Activated CD8-positive, alpha-beta T cell treated with anti-CD3 and anti-CD28 coated beads, Interleukin-2, amount 10 ng/mL, durations not matched to agents 7 days and 5 days (primary cell): ENCODE results near the gene NFKBIE. TPM values are rescaled to one million over a fixed set of nuclear protein-coding genes. Genes with fewer than 3 reads are reported as not detected.

Source experiments
- ATAC-seq: fragments of 150-1000 bp; cut with Tn5 transposase; one replicate; pipeline ENCODE4 v1.10.0; 2021; ENCODE audit warnings: moderate library complexity
- CTCF ChIA-PET: fragments of 350-600 bp; sonication (Branson Sonifier 250); formaldehyde crosslinking; loops from one replicate; lab custom pipeline; 2021; ENCODE audit warnings: antibody characterized with exemption; lab: Charles Lee
- POLR2A ChIA-PET: fragments of 350-600 bp; sonication (Branson Sonifier 250); formaldehyde crosslinking; loops from one replicate; lab custom pipeline; 2021; ENCODE audit warnings: antibody characterized with exemption; lab: Charles Lee
- DNase-seq: peaks from one replicate; pipeline ENCODE4 v3.0.0-alpha.2; 2020
- H3K27ac Mint-ChIP-seq: one replicate; pipeline ENCODE4 v1.8.0; 2021; ENCODE audit warnings: mild to moderate bottlenecking, mixed read lengths
- H3K27me3 Mint-ChIP-seq: one replicate; pipeline ENCODE4 v1.8.0; 2021; ENCODE audit warnings: low read depth, mixed read lengths
- H3K36me3 Mint-ChIP-seq: one replicate; pipeline ENCODE4 v1.8.0; 2021; ENCODE audit warnings: low read depth, mixed read lengths
- H3K4me1 Mint-ChIP-seq: one replicate; pipeline ENCODE4 v1.8.0; 2021; ENCODE audit warnings: low read depth, mixed read lengths
- H3K4me3 Mint-ChIP-seq: one replicate; pipeline ENCODE4 v1.8.0; 2021; ENCODE audit warnings: mild to moderate bottlenecking, mixed read lengths
- H3K9me3 Mint-ChIP-seq: one replicate; pipeline ENCODE4 v1.8.0; 2022; ENCODE audit warnings: mixed read lengths; ENCODE audit not compliant: insufficient read depth
- total RNA-seq, 2 experiments: library from RNA; stranded (reverse); gene quantifications; one replicate each; pipeline ENCODE4 v1.2.3, GENCODE V29; 2021

The NFKBIE gene
- total RNA-seq, 2 experiments from 2014 or later, result 14.1 to 16.9 TPM

DNA sequence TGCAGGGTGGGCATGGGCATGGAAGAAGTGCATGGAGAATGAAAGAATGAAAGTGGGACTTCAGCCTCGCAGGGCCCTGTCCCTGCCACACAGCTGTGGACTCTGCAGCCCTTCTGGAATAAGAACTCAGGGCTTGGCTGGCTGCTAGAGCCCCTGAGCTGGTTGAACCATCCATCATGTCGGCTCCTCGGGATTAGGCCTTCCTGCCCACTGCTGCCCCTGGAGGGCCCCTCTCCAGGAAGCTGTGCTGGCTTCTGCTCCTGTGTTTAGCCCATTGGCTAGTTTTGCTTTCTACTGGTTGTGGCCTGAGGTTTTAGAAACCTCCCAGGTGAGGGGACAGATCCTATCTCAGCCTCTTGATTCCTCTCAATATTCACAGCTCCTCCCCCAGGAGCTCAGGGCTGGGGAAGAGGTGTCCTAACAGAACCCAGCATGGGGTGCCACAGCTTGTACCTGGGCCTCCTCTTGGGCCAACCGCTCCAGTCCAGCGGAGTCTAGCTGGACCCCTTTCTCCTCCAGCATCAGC is 39.9 kb upstream of the NFKBIE start:
- ATAC-seq (no peak), DNase-seq (no peak)
- H3K4me3 Mint-ChIP-seq, result no peak overlapping the region
- no peaks in the 10 kb centered on the region for H3K27me3 Mint-ChIP-seq
- H3K27ac Mint-ChIP-seq, result peak overlapping the region; percentile 13
- H3K9me3 Mint-ChIP-seq, result no peaks in the 10 kb centered on the region
- H3K4me1 Mint-ChIP-seq, result peaks cover 5% of the 10 kb centered on the region
- ChIA-PET POLR2A (interaction anchor here (1.0 to 1.6 kb wide), 2 partner anchors 13 to 37 kb away, joined by 3 to 4 read pairs; no protein-coding TSS in a partner anchor), CTCF (interaction anchor here (0.8 to 7.0 kb wide), 17 partner anchors 8 to 81 kb away, joined by 3 to 81 read pairs (median 5); partner anchors contain the start of genes AARS2, HSP90AB1, NFKBIE and SLC29A1)
- peaks cover 43% of the 10 kb centered on the region for H3K36me3 Mint-ChIP-seq

DNA sequence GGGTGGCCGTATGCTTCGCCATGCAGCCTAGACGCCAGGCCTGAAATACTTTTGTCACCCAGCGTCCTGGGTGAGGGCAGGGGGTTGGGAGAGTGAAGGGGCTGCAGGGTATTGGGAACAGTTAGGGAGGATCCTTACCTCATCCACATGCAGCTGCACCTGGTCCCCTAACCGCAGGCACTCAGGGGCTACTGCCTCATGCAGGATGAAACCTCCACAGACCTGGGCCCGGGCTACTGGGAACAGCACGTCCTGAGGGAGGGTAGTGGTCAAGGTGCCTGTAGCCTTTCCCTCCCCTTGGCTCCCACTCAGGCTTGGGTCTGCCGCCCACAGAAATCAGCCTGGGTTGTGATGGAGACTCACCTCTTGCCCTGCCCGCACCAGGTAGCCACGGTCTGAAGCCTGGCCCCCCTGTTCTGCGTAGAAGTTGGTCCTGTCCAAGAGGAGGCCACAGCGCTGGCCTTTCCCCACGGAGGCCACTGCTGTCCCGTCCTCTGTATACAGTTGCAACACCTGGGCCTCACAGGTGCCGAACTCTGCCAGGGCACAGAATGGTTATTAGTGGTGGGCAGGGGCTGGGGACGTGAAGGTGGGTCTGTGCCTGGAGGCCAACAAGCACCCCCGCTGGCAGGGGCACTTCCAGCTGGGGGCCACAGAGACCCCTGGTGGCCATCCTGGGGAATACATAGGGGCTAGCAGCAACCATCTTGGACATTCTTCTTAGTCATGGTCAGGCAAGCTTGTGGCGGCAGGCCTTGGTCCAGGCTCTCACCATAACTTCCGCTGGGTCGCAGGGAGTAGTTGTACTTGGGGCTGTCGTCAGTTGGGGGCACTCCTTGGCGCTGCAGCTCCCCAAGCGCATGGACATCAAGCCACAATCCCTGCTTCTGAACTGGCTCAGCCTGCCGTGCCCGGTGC is 39.2 kb upstream of the NFKBIE start:
- Mint-ChIP-seq H3K4me1 (peaks cover 5% of the 10 kb centered on the region), H3K4me3 (no peak overlapping the region), H3K9me3 (no peaks in the 10 kb centered on the region), H3K36me3 (peaks cover 43% of the 10 kb centered on the region), H3K27me3 (no peaks in the 10 kb centered on the region), H3K27ac (no peak overlapping the region)
- POLR2A ChIA-PET, result interaction anchor here (1.0 to 1.6 kb wide), 2 partner anchors 12 to 36 kb away, joined by 3 to 4 read pairs; no protein-coding TSS in a partner anchor
- DNase-seq (peak; percentile 48), ATAC-seq (peak; percentile 55)
- CTCF ChIA-PET, result interaction anchor here (0.8 to 7.0 kb wide), 17 partner anchors 9 to 81 kb away, joined by 3 to 81 read pairs (median 5); partner anchors contain the start of genes AARS2, HSP90AB1, NFKBIE and SLC29A1

DNA sequence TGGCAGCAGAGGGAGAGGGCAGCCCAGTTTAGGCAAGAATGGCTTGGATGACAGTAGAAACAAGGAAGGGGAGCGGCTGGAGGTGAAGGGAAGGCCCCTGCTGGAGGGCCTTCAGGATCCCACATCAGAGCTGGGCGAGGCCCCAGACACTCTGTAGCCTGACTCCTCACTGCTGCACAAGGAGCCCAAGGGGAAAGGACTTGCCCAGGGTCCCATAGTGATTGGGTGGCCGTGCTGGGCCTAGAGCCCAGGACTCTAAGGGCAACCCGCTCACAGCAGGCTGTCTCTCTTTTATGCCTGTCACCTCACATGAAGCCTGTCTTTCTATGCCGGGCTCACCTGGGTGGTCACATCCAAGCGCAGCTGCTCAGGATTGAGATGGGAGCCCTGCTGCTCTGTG is 38.5 kb upstream of the NFKBIE start:
- DNase-seq (no peak), ATAC-seq (no peak)
- POLR2A ChIA-PET, result interaction anchor here (1.0 to 1.2 kb wide), 2 partner anchors 11 to 36 kb away, joined by 3 read pairs; no protein-coding TSS in a partner anchor
- CTCF ChIA-PET, result interaction anchor here (0.9 to 7.0 kb wide), 8 partner anchors 10 to 131 kb away, joined by 3 to 81 read pairs (median 6); partner anchors contain the start of genes AARS2, HSP90AB1 and NFKBIE
- peaks cover 5% of the 10 kb centered on the region for H3K4me1 Mint-ChIP-seq
- no peaks in the 10 kb centered on the region for H3K9me3 Mint-ChIP-seq
- H3K27me3 Mint-ChIP-seq, result no peaks in the 10 kb centered on the region
- H3K27ac Mint-ChIP-seq, result no peak overlapping the region
- no peak overlapping the region for H3K4me3 Mint-ChIP-seq
- H3K36me3 Mint-ChIP-seq, result peaks cover 42% of the 10 kb centered on the region

DNA sequence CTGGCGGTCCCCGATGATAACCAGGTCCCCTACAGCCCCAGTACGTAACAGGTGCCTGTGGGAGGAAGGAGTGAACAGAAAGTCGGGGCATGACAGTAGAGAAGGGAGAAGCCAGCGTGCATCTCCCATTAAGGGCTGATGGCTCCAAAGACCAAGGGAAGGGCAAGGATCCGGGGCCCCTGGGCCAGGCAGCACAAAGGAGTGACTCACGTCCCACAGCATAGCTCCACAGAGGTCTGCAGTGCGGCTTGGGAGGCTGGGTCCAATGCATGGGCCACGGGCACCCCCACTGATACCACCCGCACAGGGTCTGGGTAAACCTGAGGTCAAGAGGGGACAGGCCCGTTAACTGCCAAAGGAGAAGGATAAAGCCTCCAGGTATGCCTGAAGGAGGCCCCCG is 37.5 kb upstream of the NFKBIE start:
- peaks cover 7% of the 10 kb centered on the region for H3K4me1 Mint-ChIP-seq

DNA sequence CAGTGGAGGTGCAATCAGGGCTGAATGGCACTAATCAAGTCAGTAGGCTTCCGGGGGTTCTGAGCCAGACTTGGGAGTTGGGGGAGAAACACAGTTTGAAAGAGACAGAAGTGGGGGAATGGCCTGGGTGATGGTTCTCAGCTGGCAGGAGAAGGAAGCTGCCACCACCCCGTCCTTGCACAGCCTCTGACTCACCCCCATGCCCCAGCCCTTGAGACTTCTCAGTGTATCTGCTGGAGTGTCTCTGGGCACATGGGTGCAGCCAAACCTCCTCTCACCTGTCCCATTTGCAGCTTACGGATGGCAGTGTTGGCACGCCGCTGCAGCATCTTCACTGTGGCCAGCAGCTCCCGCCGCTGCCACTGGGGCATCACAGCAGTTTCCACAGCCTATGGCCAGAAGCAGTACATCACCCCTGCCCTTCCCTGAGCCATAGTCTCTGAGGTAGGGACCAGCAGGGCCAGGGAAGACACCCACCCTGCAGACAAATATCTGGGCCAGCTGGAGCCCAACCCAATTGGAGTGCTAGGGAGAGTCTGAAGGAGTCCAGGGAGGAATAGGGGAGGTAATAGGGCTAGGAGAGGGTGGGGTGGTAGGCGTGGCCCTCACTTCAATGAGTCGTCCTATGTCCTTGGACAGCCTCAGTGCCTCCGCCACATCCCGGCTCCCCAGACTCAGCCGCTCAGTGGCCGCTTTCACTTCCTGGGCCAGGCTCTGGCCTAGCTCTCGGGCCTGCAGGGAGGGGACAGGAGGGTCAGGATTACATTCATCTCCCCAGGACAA is 36.6 kb upstream of the NFKBIE start:
- ChIA-PET POLR2A (interaction anchor here (0.5 to 1.1 kb wide), 2 partner anchors 10 to 198 kb away, joined by 3 read pairs; no protein-coding TSS in a partner anchor), CTCF (interaction anchor here (1.5 to 7.0 kb wide), 3 partner anchors 11 to 37 kb away, joined by 3 to 81 read pairs (median 35); partner anchors contain the start of genes AARS2 and NFKBIE)
- peaks cover 10% of the 10 kb centered on the region for H3K4me1 Mint-ChIP-seq
- H3K9me3 Mint-ChIP-seq, result no peaks in the 10 kb centered on the region
- H3K4me3 Mint-ChIP-seq, result no peak overlapping the region
- peaks cover 11% of the 10 kb centered on the region for H3K27me3 Mint-ChIP-seq
- ATAC-seq (no peak), DNase-seq (no peak)
- H3K36me3 Mint-ChIP-seq, result peaks cover 36% of the 10 kb centered on the region
- H3K27ac Mint-ChIP-seq, result no peak overlapping the region

More for the DNA sequence above, 37.5 kb upstream of the NFKBIE start:
- Mint-ChIP-seq H3K4me3 (no peak overlapping the region), H3K36me3 (peaks cover 37% of the 10 kb centered on the region), H3K27me3 (peaks cover 6% of the 10 kb centered on the region), H3K9me3 (no peaks in the 10 kb centered on the region), H3K27ac (no peak overlapping the region)
- CTCF ChIA-PET, result interaction anchor here (0.9 to 7.0 kb wide), 3 partner anchors 11 to 130 kb away, joined by 3 to 81 read pairs (median 35); partner anchors contain the start of genes AARS2 and NFKBIE
- no peak for ATAC-seq
- POLR2A ChIA-PET, result interaction anchor here (1.2 kb wide), 1 partner anchor 35 kb away, joined by 3 read pairs; no protein-coding TSS in a partner anchor
- DNase-seq, result no peak

DNA sequence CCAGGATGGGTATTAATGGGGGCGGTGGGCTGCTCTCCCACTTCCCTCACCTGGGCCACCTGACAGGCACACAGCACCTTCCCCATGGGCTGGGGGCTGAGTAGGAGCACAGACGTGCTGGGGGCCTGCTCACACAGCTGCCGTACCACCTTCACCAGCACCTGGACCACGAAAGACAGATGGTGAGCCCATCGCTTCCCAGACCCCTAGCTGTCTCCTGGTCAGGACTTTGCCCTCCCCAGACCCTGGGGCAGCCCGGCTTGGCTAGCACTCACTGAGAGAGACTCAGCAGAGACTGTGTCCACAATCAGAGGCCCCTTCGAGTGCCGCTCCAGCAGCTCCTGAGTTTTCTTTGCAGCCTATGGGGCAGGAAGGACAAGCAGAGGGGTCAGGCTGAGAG is 35.8 kb upstream of the NFKBIE start:
- DNase-seq (no peak), ATAC-seq (no peak)
- Mint-ChIP-seq H3K4me3 (no peak overlapping the region), H3K9me3 (no peaks in the 10 kb centered on the region), H3K27ac (no peak overlapping the region), H3K4me1 (peaks cover 10% of the 10 kb centered on the region), H3K36me3 (peaks cover 36% of the 10 kb centered on the region), H3K27me3 (peaks cover 20% of the 10 kb centered on the region)
- POLR2A ChIA-PET, result interaction anchor here (0.5 to 1.1 kb wide), 2 partner anchors 9 to 11 kb away, joined by 3 to 4 read pairs; no protein-coding TSS in a partner anchor
- CTCF ChIA-PET, result interaction anchor here (1.5 to 7.0 kb wide), 3 partner anchors 12 to 38 kb away, joined by 3 to 81 read pairs (median 35); partner anchors contain the start of genes AARS2 and NFKBIE

DNA sequence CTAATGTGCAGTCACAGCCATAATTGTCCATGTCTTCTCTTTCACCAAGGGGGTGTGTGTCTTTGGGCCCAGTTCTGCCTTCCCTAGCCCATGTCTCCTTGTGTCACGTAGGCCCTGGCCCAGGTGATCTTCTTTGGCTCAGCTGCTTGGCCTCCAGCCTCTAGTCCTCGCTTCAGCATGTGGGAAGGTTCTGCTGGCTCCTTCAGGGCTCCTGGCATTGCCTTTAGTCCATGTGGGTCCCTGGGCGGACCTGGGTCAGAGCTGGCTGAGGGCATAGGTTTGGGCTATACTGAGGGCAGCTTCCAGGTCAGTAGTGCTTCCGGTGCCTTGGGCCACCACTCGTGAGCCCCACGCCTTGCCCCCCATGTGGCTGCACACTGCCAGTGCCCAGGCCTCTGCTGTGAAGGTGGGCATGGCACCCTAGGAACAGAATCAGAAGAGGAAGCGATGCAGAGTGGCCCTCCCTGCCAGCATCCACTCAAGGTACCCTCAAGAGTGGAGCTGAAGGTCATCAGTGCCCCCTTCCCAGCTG is 35.0 kb upstream of the NFKBIE start:
- no peak overlapping the region for H3K4me3 Mint-ChIP-seq
- ChIA-PET POLR2A (no interaction called here), CTCF (interaction anchor here (0.5 to 1.5 kb wide), 2 partner anchors 13 to 39 kb away, joined by 3 read pairs; no protein-coding TSS in a partner anchor)
- H3K27me3 Mint-ChIP-seq, result peaks cover 25% of the 10 kb centered on the region
- H3K4me1 Mint-ChIP-seq, result peaks cover 7% of the 10 kb centered on the region
- no peak overlapping the region for H3K27ac Mint-ChIP-seq
- DNase-seq (no peak), ATAC-seq (no peak)
- H3K36me3 Mint-ChIP-seq, result peaks cover 31% of the 10 kb centered on the region
- no peaks in the 10 kb centered on the region for H3K9me3 Mint-ChIP-seq

DNA sequence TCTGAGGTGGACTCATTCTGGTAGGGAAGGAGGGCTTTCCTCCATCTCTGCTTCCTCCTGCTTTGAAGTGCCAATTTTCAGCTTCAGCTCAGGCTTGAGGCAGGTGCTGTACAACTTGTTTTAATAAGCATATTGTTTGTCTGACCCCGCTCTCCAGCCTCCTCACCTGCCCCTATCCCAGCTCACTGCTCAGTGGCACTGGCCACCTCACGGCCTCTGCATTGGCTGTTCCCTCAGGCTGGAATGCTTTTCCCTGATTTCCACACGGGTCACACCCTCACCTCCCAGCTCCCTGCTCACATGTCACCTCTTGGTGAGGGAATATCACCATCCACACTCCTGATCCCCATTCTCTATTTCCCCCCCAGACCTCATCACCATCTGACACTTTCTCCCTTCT is 33.5 kb upstream of the NFKBIE start:
- no peak overlapping the region for H3K4me3 Mint-ChIP-seq
- H3K36me3 Mint-ChIP-seq, result peaks cover 29% of the 10 kb centered on the region
- DNase-seq (no peak), ATAC-seq (no peak)
- H3K27ac Mint-ChIP-seq, result no peak overlapping the region
- H3K27me3 Mint-ChIP-seq, result peaks cover 34% of the 10 kb centered on the region
- no peaks in the 10 kb centered on the region for H3K9me3 Mint-ChIP-seq
- CTCF ChIA-PET, result interaction anchor here (1.4 to 2.3 kb wide), 3 partner anchors 10 to 30 kb away, joined by 3 to 9 read pairs (median 7); partner anchors contain the start of gene AARS2
- H3K4me1 Mint-ChIP-seq, result peaks cover 6% of the 10 kb centered on the region
- POLR2A ChIA-PET, result interaction anchor here (1.1 kb wide), 2 partner anchors 51 to 122 kb away, joined by 4 to 6 read pairs; no protein-coding TSS in a partner anchor

DNA sequence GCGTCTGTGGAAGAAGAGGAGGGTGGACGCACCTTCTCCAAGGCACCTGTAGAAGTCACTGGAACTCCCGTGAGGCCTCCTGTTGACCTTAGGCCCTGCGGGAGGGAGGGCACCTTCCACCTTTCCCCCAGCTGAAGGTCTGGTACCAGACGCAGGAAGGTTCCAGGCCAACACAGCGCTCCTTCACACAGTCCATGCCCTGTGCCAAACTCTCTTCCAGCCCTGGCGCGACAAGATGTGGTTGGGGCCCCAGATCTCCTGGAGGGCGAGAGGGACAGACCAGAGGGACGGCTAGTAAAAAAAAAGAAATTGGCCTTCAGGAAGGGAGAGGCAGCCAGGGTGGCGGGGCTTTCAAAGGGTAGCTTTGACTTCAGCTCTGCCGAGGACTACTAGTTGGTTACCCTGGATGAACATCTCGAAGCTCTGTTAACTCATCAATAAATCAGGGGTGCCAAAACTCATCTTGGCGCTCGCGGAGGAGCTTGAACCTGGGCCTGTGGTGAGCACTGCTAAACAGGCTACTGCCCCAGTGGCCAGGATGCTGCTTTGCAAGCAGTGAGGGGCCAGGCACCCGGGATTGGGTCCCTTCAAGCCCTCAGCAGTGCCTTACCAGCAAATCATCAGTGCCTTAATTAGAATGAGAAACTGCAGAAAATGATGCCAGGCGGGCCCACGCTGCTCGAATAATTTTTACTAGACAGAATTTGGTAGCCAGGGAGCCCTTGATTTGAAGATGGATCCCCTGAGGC is 32.9 kb upstream of the NFKBIE start:
- Mint-ChIP-seq H3K27ac (no peak overlapping the region), H3K4me3 (peak overlapping the region; percentile 38), H3K9me3 (no peaks in the 10 kb centered on the region), H3K27me3 (peaks cover 38% of the 10 kb centered on the region), H3K4me1 (peaks cover 6% of the 10 kb centered on the region), H3K36me3 (peaks cover 24% of the 10 kb centered on the region)
- CTCF ChIA-PET, result interaction anchor here (1.4 to 2.3 kb wide), 3 partner anchors 11 to 29 kb away, joined by 3 to 9 read pairs (median 7); partner anchors contain the start of gene AARS2
- POLR2A ChIA-PET, result interaction anchor here (1.1 kb wide), 2 partner anchors 51 to 122 kb away, joined by 4 to 6 read pairs; no protein-coding TSS in a partner anchor
- ATAC-seq (peak; percentile 13), DNase-seq (no peak)
